Islet of Langerhans (tissue), 1 donor: ENCODE measurements around the gene CRYBG2.
"Not testable (repeated sequence)": the region's sequence is repeated elsewhere in the genome, so short reads cannot be mapped to it uniquely, and the experiment has no call there.

Experiments used
- FAIRE-seq: peaks from one replicate; lab custom pipeline; 2011; peaks lifted over from hg19 to GRCh38; lab: Jason Lieb, UNC

The CRYBG2 gene

GRCh38 chr1:26349188-26349876 is 4.6 kb downstream of the CRYBG2 start:
- no peak for FAIRE-seq

GRCh38 chr1:26346274-26347033 is 7.5 kb downstream of the CRYBG2 start:
- FAIRE-seq: no peak

GRCh38 chr1:26345718-26346117 is 8.2 kb downstream of the CRYBG2 start:
- no peak for FAIRE-seq

GRCh38 chr1:26344147-26344920 is 9.6 kb downstream of the CRYBG2 start:
- no peak for FAIRE-seq

- no peak for FAIRE-seq
These were observed 13.9 kb downstream of the CRYBG2 start for GRCh38 chr1:26340047-26340481.

- FAIRE-seq: no peak
These were observed 15.3 kb downstream of the CRYBG2 start for GRCh38 chr1:26338670-26339069.

GRCh38 chr1:26337625-26338024 is 16.3 kb downstream of the CRYBG2 start:
- no peak for FAIRE-seq

- no peak for FAIRE-seq
These were observed 16.8 kb downstream of the CRYBG2 start for GRCh38 chr1:26337206-26337535.

- FAIRE-seq: no peak
These were observed 17.3 kb downstream of the CRYBG2 start for GRCh38 chr1:26336477-26337205.

GRCh38 chr1:26335774-26336476 is 18.0 kb downstream of the CRYBG2 start:
- FAIRE-seq: no peak

GRCh38 chr1:26333312-26333711 is 20.6 kb downstream of the CRYBG2 start:
- not testable (repeated sequence) for FAIRE-seq

- no peak for FAIRE-seq
These were observed 23.7 kb downstream of the CRYBG2 start for GRCh38 chr1:26330276-26330675.

- FAIRE-seq: not testable (repeated sequence)
These were observed 24.6 kb downstream of the CRYBG2 start for GRCh38 chr1:26329380-26329779.

- no peak for FAIRE-seq
These were observed 25.3 kb downstream of the CRYBG2 start for GRCh38 chr1:26328597-26328996.

- no peak for FAIRE-seq
These were observed 26.0 kb downstream of the CRYBG2 start for GRCh38 chr1:26327956-26328362.

GRCh38 chr1:26324550-26324949 is 29.4 kb downstream of the CRYBG2 start:
- no peak for FAIRE-seq

GRCh38 chr1:26323382-26323781 is 30.5 kb downstream of the CRYBG2 start:
- FAIRE-seq: no peak

GRCh38 chr1:26322042-26322331 is 31.9 kb downstream of the CRYBG2 start:
- FAIRE-seq: no peak

- FAIRE-seq: no peak
These were observed 32.5 kb downstream of the CRYBG2 start for GRCh38 chr1:26321315-26322041.

GRCh38 chr1:26320896-26321295 is 33.0 kb downstream of the CRYBG2 start:
- FAIRE-seq: no peak

GRCh38 chr1:26318338-26319064 is 35.4 kb downstream of the CRYBG2 start:
- FAIRE-seq: no peak
